Retinal pigment epithelial cell (primary cell): ENCODE results near the gene RPS23.

Experiments used
- DNase-seq: peaks from one replicate; pipeline ENCODE4 v3.0.0-alpha.2; 2010; ENCODE audit warnings: low read depth
- H3K4me3 ChIP-seq: 2 replicates; pipeline ENCODE4 v1.5.1; 2011; ENCODE audit warnings: mild to moderate bottlenecking, low read length, control low read depth, moderate library complexity
- TF ChIP-seq, protein P1 (sequence below): conservative IDR thresholded peaks from 2 replicates; pipeline ENCODE4 v1.5.1; 2011; ENCODE audit warnings: low read depth, low read length, control low read depth, inconsistent platforms

The RPS23 gene

DNA sequence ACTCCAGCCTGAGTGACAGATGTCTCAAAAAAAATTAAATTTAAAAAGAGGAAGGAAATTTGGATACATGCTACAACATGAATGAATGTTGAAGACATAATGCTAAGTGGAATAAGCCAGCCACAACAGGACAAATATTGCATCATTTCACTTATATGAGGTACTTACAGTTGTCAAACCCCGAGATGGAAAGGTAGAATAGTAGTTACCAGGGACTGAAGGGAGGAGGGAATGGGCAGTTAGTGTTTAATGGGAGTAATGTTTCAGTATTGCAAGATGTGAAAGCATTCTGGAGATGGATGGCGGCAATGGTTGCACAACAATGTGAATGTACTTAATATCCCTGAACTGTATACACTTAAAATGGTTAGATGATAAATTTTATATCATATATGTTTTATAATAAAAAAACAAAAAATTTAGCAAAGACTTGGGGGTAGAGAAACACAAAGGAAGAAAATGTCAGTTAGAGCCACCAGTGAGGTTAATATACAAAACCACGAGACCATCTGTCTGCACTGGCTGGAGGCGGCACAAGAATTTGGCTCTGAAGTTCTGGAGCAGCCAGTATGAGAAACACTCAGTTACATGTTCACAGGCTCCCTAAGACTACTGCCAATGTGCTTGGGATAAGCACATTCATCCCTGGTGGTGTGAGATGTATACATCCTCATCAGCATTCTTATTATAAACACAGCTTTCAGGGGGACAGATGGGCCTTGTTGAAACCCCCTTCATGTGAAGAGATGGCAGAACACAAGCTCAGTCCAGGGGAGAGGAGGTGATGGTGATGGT is 37.0 kb upstream of the RPS23 start:
- H3K4me3 ChIP-seq = no peak overlapping the region
- no peak for DNase-seq
- TF ChIP-seq, protein P1, sequence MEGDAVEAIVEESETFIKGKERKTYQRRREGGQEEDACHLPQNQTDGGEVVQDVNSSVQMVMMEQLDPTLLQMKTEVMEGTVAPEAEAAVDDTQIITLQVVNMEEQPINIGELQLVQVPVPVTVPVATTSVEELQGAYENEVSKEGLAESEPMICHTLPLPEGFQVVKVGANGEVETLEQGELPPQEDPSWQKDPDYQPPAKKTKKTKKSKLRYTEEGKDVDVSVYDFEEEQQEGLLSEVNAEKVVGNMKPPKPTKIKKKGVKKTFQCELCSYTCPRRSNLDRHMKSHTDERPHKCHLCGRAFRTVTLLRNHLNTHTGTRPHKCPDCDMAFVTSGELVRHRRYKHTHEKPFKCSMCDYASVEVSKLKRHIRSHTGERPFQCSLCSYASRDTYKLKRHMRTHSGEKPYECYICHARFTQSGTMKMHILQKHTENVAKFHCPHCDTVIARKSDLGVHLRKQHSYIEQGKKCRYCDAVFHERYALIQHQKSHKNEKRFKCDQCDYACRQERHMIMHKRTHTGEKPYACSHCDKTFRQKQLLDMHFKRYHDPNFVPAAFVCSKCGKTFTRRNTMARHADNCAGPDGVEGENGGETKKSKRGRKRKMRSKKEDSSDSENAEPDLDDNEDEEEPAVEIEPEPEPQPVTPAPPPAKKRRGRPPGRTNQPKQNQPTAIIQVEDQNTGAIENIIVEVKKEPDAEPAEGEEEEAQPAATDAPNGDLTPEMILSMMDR = no peak

DNA sequence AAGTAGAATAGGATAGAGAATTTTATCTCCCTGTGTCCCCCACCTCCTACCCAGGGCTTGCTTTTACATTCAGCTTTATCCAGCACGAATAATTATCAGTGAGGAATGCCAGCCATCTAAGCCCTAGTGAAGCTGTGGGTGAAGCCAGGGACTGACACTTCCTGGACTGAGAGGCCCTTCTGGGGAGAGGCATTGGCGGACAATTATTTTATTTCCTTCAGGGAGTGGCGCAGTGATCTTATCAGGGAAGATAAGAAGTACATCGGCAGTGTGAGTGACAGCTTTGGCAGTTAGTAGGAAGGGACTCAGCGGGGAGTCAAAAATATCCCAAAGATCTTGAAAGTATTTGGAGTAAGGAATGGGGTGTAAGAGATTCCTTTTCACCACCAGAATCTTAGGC is 34.9 kb upstream of the RPS23 start:
- TF ChIP-seq, protein P1 = no peak
- no peak overlapping the region for H3K4me3 ChIP-seq
- DNase-seq = no peak

DNA sequence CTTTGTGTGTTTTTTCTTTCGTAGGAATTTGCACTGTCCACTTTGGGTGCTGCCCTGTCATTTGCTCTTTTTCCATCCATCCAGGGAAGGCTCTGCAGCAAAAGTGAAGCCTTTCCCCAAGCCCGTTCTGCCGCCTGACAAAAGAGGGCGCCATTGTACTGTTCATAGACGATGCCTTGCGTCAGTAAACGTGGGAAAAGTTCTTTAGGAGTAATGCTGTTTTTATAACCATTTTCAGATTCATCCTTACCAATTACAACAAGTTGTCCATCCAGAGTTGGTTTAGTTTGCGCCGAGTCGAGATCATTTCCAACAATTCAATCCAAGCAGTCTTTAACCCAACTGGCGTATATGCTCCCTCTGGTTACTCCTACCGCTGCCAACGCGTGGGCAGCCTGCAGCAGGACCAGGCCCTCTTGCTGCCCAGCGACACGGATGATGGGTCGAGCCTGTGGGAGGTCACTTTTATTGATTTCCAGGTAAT is 34.3 kb upstream of the RPS23 start:
- H3K4me3 ChIP-seq = no peak overlapping the region
- TF ChIP-seq, protein P1 = peak; percentile 96
- DNase-seq = no peak

DNA sequence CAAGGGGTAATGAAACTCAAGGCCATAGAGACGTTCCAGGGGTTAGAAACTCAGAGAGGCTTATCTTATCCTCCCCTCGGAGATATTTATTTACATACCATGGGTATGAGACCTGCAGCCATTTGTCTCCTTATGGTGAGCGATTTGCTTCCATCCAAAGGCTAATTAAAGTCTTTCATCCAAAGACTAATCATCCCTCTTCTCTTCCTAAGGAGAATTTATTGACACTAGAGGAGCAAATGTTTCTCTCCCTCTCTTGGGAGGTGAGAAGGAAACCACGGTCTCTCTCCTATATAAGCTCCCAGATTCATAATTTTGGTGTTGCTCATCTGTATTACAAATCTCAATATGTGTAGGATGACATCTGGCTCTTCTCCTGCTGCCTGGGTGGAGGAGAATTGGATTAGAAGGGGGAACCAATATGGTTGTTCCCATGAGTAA is 31.0 kb upstream of the RPS23 start:
- DNase-seq = no peak
- no peak overlapping the region for H3K4me3 ChIP-seq
- TF ChIP-seq, protein P1 = no peak

DNA sequence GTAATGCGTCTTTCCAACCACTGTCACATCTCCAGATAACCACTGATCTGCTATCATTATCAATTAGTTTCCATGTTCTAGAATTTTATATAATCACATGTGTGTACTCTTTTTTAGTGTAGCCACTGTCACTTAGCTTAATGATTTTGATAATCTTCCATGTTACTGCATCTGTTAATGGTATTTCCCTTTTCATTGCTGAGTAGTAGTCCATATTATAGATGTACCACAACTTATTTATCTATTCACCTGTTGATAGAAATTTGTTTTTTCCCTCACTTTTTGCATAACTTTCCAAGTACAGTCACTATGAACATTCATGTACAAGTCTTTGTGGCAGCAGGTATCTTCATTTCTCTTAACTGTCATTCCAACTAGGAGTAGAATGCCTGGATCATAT is 30.3 kb upstream of the RPS23 start:
- no peak overlapping the region for H3K4me3 ChIP-seq
- TF ChIP-seq, protein P1 = no peak
- no peak for DNase-seq

DNA sequence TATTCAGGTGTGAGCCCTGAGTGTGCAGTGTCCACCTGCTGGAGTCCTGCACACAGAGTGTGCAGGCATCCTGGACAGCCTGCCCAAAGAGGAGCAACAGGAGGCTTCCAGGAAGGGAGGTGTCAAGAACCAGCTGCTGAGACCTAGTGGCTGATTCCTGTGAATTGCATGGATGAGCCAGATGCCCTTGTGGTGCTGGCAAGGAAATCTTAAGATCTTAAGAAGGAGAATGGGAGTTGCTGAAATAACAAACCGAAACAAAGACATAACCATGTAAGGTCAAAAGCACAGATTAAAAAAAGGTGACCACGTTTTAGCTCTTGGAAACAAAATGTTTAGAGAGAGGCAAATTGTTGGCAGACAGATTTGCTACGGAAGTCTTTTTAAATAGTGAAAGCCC is 29.3 kb upstream of the RPS23 start:
- no peak overlapping the region for H3K4me3 ChIP-seq
- TF ChIP-seq, protein P1 = no peak
- DNase-seq = peak; percentile 47

DNA sequence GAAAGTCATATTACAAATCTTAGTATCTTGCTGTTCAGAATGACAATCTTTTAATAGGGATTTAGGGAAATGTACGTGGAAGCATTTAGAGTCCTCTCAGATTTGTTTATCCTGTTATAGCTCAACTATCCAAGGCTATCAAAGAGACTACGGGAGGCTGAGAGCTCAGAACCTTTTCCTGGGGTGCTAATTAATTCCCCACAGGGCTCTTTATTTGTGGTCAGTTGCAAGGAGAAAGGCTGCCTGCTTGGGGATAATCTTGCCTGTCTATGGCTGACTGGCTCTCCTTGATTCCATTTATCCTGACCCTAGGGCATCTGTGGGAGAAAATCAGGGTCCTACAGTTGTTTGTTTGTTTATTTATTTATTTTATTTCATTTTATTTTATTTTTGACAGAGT is 28.0 kb upstream of the RPS23 start:
- TF ChIP-seq, protein P1 = no peak
- DNase-seq = no peak
- no peak overlapping the region for H3K4me3 ChIP-seq
